NCI-H2107 (cell line): Measurements from ENCODE around the gene KRTAP17-1.
"Not testable (repeated sequence)": the region's sequence is repeated elsewhere in the genome, so short reads cannot be mapped to it uniquely, and the experiment has no call there.

ENCODE experiments used
- DNase-seq: peaks from one replicate; lab custom pipeline; 2025; lab: John Stamatoyannopoulos, UW

KRTAP17-1 gene

GRCh38 chr17:41302981-41303380, 12.5 kb downstream of the KRTAP17-1 start:
- DNase-seq = no peak

- DNase-seq = no peak
These were observed 13.3 kb downstream of the KRTAP17-1 start, which contains the start of gene KRTAP29-1 for GRCh38 chr17:41301916-41302901. KRTAP29-1 (minus strand) TSS chr17:41302851; CDS start chr17:41302851, 0 bp downstream.

GRCh38 chr17:41301204-41301790, 14.2 kb downstream of the KRTAP17-1 start:
- DNase-seq = no peak

- DNase-seq = no peak
These were observed 16.9 kb downstream of the KRTAP17-1 start for GRCh38 chr17:41298458-41299135.

GRCh38 chr17:41296846-41297245, 18.7 kb downstream of the KRTAP17-1 start:
- DNase-seq = no peak

- no peak for DNase-seq
These were observed 21.5 kb downstream of the KRTAP17-1 start for GRCh38 chr17:41294016-41294415.

- DNase-seq = no peak
These were observed 28.5 kb downstream of the KRTAP17-1 start for GRCh38 chr17:41287050-41287449.

GRCh38 chr17:41284546-41284945, 31.0 kb downstream of the KRTAP17-1 start:
- DNase-seq = no peak

- no peak for DNase-seq
These were observed 31.5 kb downstream of the KRTAP17-1 start for GRCh38 chr17:41284043-41284442.

GRCh38 chr17:41278176-41278955, 37.1 kb downstream of the KRTAP17-1 start:
- DNase-seq = no peak

GRCh38 chr17:41275648-41276190, 39.8 kb downstream of the KRTAP17-1 start, which contains the start of gene KRTAP9-7:
KRTAP9-7 (plus strand) TSS chr17:41275698; CDS start chr17:41275698, 0 bp downstream.
- DNase-seq = not testable (repeated sequence)

- DNase-seq = no peak
These were observed 43.7 kb downstream of the KRTAP17-1 start for GRCh38 chr17:41271858-41272257.

GRCh38 chr17:41271323-41271722, 44.2 kb downstream of the KRTAP17-1 start:
- not testable (repeated sequence) for DNase-seq

- no peak for DNase-seq
These were observed 47.8 kb downstream of the KRTAP17-1 start for GRCh38 chr17:41267711-41268110.

- no peak for DNase-seq
These were observed 50.4 kb downstream of the KRTAP17-1 start, which contains the start of gene KRTAP9-6 for GRCh38 chr17:41265078-41265477. KRTAP9-6 (plus strand) TSS chr17:41265378; CDS start chr17:41265378, 0 bp downstream.
